HG03280 (cell line): ENCODE results near the gene SLC35G6.
"Not testable (repeated sequence)": the region's sequence is repeated elsewhere in the genome, so short reads cannot be mapped to it uniquely, and the experiment has no call there.

ENCODE experiments used
- ATAC-seq: cut with Tn5 transposase; IDR thresholded peaks from one replicate; pipeline ENCODE4 v1.9.1; 2021; ENCODE audit warnings: mild to moderate bottlenecking, moderate library complexity; ENCODE audit not compliant: unreplicated experiment

Gene SLC35G6

DNA sequence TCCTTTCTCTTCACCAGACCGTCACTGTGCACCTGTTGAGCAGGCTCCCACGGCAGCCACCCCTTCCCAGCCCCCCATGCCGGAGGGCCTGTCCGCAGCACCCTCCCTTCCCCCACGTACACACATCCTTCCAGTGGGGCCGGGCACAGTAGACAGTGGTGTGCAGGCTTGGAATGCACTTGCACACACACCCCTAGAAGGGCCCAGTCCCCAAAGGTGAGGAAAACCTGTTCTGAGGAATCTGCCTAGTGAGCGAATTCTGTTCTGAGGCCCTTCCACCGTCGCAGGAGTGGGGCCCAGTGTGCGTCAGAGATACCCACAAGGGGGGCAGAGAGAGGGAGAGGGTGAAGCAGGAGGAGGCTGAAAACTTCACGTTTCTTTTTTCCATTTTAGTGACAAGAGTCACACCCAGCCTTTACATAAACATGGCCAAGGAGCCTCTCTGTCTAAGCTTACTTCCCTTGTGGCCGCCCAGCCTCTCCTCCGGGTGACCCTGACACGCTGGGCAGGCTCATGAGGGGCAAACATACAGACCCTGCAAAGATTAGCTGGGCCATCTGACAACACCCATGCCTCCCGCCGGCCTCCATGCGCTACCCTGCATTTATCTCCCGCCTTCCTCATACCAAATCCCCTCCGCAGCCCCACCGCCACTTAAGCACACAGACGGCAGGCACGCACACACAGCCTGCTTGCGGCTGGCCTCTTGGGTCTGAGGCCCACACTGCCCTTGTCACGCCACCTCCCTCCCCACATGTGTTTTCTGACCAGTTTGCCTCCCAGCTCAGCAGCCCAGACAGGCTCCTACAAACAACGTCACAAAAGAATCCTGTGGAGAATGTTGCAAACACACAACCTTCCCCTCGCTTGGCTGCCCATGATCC is 3.6 kb upstream of the SLC35G6 start:
- no peak for ATAC-seq

DNA sequence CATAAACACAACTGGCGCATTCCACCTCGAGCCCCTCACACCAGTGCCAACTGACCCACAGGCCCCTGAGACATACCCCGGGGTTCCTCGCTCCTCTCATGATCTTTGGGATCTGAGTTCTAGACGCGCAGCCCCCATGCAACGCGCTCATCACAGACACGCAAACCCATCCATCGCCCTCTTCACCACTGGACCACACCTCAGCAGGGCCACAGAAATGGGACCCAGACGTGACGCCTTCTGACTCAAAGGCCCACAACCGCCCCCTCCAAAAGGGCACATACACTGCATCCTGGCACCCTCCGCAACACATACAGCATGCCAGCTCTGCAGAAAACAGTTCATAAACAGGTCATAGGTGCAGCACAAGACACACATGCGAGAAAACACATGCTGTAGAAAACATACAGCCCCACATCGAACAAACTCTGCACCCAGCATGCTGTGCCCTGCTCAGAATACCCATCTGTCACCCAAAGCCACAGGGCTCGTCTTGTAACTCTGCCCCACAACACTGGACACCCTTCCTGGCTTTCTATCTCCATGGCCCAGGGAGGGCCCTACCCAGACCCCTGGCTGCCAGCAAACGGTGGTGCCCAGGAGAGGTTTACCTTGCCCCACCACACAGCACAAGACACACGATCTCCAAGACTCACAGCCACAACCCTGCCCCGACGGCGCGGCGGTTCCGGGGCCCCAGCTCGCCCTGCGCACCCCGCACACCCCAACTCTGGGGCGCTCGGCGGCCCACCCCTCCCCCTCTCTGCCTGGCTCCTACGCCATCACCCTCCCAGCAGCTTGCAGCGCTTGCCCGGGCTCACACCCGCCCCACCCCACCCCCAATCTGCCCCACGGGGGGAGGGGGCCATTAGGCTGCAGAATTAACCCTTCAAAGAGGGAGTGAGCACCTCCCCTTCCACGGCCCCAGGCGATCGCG is 2.7 kb upstream of the SLC35G6 start:
- no peak for ATAC-seq

DNA sequence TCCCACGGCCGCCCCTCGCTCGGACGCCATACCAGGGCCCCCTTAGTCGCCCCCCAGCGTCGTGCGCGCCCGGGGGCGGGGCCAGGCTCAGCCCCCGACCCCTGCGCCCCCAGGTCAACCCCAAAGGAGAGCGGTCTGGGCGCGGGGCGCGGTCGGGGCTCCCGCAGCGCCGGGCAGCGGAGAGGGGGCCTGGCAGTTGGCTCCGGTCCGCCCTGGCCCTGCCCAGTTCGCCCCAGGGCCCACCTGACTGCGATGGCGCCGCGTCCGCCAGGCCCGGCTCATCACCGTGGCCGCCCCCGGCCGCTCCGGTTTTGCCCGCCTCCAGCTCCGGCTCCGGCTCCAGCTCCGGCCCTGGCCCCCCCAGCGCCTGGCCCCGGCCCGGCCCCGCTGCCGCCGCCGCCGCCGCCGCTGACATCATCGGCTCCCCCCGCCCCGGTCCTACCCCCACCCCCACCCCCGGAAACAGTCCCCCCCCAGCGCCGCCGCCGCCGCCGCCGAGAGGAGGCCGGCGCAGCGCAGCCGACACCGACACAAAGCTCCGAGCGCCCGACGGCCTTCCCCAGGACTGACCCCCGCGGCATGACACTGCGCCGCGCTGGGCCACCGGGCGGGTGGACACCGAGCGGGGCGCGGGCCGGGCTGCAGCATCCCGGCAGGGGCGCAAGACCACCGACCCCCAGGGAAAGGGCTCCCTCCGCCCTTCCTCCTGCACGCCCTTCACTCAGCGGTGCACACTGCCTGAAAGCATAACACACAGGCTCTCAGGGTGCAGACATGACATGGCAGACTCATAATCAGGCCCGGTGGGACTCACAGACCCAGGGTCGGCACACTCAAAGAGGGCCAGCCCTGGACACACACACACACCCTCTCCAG is 1.8 kb upstream of the SLC35G6 start, which contains the start of gene ZBTB4:
TSS of gene ZBTB4 (minus strand) at position 419 of the 876 bp plus-strand sequence. CDS start 12,830 bp downstream, outside the sequence.
- ATAC-seq, result no peak

DNA sequence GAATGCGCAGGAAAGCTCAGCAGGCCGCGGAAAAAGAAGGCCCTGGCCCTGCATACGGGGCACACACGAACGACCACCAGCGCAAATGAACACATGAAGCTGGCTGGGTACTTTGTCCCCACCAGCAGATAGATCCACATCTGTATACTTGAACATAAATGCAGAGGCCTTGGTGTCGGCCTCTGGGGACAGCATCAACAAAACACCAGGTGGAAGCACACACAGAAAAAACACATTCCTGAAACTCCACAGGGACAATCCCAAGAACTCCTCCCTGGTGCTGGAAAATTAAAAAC is 1.2 kb upstream of the SLC35G6 start:
- no peak for ATAC-seq

GRCh38 chr17:7481842-7482741 is 846 bp downstream of the SLC35G6 start:
- ATAC-seq, result not testable (repeated sequence)

DNA sequence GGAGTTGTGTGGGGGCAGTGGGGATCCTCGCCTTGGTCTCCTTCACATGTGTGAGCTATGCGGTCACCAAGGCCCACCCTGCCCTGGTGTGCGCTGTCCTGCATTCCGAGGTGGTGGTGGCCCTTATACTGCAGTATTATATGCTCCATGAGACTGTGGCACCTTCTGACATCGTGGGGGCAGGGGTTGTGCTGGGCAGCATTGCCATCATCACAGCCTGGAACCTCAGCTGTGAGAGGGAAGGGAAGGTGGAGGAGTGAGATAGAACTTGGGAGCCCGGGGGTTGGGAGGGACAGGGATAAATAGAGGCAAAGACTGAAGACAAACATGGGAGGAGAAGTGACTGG is 1.5 kb downstream of the SLC35G6 start:
- ATAC-seq, result not testable (repeated sequence)

DNA sequence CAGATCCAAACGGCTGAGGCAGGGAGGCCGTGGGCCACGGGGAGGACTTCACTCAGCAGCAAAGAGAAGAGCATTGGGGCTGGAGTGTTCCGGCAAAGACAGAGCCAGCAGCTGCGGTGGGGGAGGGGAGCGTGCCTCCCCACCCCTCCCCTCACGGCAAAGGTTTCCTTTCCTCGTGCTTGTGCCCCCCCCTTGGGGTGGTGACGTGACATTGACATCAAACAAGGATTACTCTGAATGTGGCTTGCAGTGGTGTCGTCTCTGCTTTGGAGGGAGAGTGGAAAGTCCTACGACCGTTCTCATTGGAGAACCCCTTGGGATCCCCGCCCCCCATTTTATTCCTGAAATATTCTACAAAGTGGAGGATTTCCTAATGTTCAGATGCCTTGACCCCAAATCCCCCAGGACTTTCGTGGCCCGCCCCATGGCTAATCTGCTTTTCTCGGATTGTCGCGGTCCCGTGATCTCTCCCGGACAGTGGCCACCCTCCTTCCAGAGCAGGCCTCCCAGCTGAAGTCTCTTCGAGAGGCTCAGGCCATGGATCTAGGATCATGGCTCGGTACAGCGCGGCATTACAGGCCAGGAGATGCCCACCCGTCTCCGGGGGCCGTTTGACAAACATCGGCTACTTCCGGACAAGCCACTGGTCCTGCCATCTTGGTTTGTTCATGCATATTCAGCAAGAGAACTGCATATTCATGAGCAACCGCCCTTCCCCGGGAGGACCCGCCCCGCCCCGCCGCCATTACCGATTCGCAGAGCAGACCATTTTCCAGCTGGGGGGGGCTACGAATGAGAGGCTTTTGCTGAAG is 2.2 kb downstream of the SLC35G6 start:
- ATAC-seq, result peak; percentile 33

- ATAC-seq, result peak; percentile 61
Measured at GRCh38 chr17:7484067-7484918, 3.0 kb downstream of the SLC35G6 start, which contains the start of gene POLR2A. Gene POLR2A, plus strand, starts transcription at chr17:7484366.

GRCh38 chr17:7484919-7485377 is 3.7 kb downstream of the SLC35G6 start:
- peak; percentile 2 for ATAC-seq

DNA sequence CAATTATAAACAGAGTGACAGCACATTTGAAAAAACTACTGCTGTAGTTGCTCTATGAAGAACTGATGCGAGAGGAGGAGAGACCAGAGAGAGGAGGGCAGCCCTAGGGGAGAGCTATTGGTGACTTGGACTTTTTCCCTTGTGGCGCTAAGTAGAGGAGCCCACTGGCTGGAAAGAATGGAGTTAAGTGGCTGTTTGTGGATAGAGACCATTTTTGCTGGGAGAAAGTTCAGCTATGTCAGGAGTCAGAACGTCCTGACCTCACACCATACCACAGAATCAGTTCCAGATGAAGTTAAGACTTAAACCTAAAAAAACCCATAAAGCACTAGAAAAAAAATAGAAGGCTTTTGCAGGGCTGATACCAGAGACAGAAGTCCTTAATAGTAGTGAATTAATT is 4.9 kb downstream of the SLC35G6 start:
- no peak for ATAC-seq

DNA sequence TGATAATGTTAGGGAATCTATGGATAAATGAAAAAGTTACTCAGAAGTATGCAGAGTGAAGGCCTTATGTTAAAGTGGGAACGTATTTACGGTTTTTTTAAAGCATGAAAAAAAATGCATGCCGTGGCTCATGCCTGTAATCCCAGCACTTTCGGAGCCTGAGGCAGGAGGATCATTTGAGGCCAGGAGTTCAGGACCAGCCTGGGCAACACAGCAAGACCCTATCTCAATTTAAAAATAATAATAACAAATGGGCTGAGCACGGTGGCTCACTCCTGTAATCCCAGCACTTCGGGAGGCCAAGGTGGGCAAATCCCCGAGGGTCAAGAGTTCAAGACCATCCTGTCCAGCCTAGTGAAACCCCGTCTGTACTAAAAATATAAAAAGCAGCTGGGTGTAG is 8.9 kb downstream of the SLC35G6 start:
- ATAC-seq, result no peak

DNA sequence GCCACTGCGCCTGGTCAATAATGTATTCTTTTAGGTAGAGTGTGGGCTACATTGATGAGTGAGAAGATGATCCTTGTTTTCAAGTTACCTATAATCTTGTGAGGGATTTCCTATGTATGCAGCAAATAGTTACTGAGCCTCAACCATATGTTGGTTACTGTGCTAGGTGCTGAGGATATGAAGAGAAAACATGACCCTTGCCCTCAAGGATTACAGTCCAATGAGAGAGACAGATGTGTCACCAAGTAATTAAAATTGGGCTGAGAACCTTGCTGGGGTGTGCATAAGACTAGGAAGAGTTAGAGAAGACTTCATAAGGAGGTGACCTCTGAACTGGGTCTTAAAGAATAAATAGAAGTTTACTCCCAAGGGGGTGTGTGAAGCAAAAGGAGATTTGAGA is 10.3 kb downstream of the SLC35G6 start:
- ATAC-seq, result no peak

DNA sequence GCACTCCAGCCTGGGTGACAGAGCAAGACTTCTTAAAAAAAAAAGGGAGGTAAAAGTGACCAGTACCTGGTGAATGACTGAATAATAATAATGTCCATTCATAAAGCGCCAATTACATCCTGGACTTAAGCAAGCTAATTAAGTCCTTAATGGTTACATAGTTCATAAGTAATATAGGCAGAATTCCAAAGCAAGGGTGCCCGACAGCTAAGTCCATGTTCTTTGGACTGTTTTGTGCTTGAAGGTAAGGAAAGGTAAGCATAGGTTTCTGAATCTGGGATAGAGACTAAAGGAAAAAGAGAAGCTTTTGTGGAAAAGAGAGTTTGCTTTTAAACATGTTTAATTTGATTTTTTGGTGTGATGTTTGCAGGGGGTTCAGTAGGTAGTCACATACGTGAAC is 12.7 kb downstream of the SLC35G6 start:
- no peak for ATAC-seq

DNA sequence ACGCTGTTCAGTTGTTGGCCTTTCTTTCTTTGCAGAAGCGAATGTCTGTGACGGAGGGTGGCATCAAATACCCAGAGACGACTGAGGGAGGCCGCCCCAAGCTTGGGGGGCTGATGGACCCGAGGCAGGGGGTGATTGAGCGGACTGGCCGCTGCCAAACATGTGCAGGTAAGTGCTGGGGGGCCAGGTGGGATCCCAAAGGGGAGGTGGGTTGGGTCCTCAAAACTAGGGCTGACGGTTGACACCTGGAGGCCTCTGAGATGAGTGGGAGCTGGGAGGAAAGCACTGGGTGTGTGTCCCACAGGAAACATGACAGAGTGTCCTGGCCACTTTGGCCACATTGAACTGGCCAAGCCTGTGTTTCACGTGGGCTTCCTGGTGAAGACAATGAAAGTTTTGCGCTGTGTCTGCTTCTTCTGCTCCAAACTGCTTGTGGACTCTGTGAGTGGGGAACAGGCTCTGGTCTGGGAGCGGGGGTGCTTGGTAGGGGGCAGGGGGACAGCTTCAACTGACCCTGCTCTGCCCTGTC is 14.7 kb downstream of the SLC35G6 start:
- no peak for ATAC-seq

DNA sequence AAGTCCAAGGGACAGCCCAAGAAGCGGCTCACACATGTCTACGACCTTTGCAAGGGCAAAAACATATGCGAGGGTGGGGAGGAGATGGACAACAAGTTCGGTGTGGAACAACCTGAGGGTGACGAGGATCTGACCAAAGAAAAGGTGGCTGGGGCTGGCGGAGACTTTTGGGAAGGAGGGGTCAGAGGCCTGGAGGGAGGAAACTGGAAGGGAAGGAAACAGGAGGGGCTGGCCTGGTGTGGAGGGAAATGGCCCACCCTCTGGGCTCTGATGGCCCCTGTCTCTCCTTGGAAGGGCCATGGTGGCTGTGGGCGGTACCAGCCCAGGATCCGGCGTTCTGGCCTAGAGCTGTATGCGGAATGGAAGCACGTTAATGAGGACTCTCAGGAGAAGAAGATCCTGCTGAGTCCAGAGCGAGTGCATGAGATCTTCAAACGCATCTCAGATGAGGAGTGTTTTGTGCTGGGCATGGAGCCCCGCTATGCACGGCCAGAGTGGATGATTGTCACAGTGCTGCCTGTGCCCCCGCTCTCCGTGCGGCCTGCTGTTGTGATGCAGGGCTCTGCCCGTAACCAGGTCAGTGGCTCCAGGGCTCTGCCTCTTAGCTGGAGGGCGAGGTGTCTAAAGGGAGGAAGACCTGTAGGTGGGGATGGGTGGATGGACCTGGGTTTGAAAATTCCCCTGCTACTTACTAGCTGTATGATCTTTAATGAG is 15.4 kb downstream of the SLC35G6 start:
- no peak for ATAC-seq

- no peak for ATAC-seq
Measured at GRCh38 chr17:7497228-7497627, 16.0 kb downstream of the SLC35G6 start.

DNA sequence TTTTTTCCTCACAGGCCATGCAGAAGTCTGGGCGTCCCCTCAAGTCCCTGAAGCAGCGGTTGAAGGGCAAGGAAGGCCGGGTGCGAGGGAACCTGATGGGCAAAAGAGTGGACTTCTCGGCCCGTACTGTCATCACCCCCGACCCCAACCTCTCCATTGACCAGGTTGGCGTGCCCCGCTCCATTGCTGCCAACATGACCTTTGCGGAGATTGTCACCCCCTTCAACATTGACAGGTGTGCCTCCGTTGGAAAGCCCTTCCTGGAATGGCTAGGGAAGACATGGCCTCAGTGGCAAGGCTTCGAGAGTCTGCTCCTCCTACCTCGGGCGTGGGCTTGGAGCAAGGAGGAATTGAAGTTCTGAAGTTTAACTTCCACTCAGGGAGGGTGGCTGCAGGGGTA is 16.4 kb downstream of the SLC35G6 start:
- no peak for ATAC-seq
